Choroid plexus epithelial cell (primary cell): ENCODE results near the gene TMEM250.
A peak's percentile ranks its signal among the peaks of the same experiment; 100 is the strongest.

ENCODE experiments used
- DNase-seq: peaks from one replicate; pipeline ENCODE4 v3.0.0-alpha.2; 2010; ENCODE audit warnings: low read depth
- H3K4me3 ChIP-seq: 2 replicates; pipeline ENCODE4 v1.5.1; 2011; ENCODE audit warnings: low read depth, mild to moderate bottlenecking, control low read depth, low read length, moderate library complexity
- TF ChIP-seq, protein P1 (sequence below): conservative IDR thresholded peaks from 2 replicates; pipeline ENCODE4 v1.5.1; 2011; ENCODE audit warnings: low read depth, mild to moderate bottlenecking, control low read depth, inconsistent platforms, low read length, moderate library complexity

Gene TMEM250

DNA sequence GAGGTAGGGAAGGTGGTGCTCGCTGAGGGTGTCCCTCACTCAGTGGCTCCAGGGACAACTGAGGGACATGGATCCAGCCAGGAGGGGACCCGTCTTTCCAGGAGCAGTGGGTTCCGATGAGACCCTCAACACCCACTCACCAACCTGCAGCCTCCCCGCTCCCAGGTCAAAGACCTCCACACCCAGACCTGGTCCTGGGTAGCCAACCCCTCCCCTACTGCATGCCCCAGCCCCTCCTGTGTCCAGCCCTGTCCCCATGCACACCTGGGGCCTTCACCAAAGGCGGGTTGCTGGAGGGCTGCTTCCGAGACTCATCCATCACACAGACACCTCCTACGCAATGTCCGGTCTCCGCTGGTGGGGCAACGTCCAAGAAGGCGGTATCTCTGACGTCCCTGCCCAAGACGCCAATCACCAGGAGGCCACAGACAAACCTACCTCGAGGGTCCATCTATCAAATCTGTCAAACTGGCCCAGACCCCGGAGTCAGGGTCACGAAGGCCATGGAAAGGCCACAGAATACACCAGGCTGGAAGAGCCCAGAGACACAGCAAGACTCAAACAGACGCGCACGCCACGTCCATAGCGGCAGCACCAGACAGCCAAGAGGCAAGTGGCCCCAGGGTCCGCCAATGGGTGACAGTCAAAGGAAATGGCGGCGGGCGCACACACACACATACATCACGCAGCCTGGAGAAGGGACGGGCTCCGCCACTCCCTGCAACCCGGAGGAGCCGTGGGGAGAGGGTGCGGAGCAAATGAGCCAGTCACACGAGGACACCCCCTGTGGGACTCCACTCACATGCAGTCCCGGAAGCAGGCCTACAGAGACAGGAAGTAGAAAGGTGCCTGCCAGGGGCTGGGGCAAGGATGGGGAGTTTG, 34.4 kb downstream of the TMEM250 start:
- TF ChIP-seq, protein P1, sequence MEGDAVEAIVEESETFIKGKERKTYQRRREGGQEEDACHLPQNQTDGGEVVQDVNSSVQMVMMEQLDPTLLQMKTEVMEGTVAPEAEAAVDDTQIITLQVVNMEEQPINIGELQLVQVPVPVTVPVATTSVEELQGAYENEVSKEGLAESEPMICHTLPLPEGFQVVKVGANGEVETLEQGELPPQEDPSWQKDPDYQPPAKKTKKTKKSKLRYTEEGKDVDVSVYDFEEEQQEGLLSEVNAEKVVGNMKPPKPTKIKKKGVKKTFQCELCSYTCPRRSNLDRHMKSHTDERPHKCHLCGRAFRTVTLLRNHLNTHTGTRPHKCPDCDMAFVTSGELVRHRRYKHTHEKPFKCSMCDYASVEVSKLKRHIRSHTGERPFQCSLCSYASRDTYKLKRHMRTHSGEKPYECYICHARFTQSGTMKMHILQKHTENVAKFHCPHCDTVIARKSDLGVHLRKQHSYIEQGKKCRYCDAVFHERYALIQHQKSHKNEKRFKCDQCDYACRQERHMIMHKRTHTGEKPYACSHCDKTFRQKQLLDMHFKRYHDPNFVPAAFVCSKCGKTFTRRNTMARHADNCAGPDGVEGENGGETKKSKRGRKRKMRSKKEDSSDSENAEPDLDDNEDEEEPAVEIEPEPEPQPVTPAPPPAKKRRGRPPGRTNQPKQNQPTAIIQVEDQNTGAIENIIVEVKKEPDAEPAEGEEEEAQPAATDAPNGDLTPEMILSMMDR = no peak
- DNase-seq = no peak
- H3K4me3 ChIP-seq = no peak overlapping the region

DNA sequence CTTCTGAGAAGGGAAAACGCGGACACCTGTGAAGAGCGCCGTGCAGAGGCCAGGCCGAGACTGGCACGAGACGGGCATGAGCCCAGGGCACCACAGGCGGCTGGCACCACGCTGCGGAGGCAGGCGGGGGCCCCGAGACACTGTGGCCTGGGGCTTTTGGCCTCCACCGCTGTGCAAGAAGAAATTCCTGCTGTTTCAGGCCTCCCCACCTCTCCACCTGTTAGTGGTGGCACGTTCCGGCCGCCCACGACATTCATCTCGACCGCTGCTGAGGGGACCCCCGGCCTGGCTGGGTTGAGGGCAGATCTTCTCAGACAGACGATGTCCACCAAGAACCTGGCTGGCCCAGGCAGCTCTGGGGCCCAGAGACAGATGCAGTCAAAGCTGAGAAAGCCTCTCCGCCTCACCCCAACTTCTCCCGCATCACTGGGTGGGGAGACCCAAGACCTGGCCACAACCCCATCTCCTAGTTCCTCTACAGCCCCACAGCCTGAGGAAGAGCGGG, 35.1 kb downstream of the TMEM250 start:
- no peak for DNase-seq
- no peak overlapping the region for H3K4me3 ChIP-seq
- TF ChIP-seq, protein P1 = no peak

DNA sequence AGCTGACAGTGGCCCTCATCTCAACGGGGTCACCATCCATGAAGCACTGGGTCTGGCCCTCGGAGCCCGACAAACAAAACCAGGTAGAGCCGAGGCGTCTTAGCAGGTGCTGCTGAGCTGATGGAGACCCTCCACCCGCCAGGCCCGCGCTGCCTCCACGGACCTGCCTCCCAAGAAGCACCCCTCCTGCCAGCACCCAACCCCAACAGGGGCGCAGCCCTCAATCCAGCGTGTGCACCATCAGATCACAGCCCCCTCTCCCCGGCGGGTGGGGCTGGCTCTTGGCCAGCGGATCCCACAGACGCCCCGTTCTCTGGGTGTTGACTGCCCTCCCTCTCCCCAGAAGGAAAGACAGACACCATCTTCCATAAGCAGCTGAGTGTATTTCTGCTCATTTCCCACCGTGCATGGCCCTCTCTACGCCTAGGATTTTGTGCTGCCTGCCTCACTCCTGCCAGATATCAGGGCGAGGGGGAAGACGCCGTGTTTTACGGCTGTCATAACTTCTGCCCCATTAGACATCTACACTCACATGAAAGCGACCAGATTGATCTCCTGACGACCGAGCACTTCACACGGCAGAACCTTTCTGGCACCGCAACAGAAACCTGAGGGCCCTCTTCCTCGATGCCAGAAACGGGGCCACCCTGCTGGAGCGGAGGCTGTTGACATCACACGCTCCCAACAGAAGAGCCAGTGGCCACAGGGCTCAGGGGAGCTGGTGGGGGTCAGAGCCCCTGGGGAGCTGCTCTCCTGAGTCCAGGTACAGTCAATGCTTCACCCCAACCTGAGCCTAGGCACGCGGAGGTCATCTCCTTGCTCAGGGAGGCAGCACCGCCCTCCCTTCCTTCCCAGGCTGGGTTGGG, 35.9 kb downstream of the TMEM250 start:
- TF ChIP-seq, protein P1 = no peak
- no peak overlapping the region for H3K4me3 ChIP-seq
- no peak for DNase-seq

DNA sequence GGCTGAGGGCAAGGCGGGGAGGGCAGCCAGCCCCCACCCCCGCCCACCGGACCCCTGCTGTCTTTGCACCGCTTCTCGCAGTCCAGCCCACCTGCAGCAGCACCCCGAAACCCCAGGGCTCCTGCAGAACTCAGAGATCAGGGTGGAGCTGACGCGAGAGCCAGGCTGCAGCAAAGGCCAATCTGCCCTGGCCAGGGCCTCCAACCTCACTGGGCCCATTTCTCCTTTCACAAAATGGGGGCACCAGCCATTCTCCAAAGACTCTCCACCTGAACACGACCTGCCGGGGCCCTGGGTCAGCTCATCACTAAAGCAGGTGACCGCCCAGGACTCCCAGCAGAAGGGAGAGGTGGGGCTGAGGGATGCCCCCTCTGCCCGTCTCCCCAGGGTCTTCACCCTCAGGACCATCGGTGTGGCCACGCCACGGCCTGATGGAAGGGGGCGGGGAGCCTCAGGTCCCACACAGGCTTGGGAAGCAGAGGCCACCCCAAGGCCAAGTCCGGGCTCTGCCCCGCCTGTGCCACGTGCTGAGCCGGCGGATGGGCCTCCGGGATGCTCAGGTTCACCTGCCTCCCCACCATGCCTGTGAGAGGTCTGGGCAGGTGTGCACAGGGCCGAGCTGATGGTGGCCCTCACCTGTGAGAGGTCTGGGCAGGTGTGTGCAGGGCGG, 36.7 kb downstream of the TMEM250 start:
- no peak overlapping the region for H3K4me3 ChIP-seq
- TF ChIP-seq, protein P1 = no peak
- DNase-seq = no peak

DNA sequence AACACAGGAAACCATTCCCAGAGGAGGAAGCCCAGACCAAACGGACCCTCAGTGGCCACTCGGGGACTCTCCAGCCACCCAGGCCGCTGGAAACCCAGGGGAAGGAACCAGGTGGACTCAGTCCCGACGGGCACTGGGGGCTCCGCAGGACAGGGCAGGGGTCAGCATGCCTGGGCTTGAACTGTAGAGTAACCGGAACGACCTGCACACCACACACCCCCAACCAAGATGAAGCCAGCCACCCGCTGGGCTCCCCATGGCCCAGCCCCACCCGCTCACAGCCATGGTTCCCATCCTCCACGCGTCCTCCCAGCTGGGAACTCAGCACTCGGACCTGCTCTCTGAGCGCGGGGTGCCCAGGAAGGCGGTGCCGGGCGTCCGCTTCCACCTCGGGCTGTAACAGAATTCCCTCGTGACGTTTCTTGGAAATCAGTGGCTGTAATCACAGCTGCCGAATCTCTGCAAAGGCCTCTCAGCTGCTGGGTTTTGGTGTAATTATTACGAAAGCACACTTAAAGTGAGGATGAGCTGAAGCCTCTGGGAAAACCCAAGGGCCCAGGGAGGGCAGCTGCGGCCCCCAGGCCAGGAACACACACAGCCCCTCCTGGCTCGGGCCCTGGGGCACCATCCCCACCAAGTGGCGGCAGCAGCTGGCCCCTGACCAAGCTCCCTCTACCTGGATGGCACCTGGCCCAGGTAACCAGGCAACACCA, 37.4 kb downstream of the TMEM250 start:
- DNase-seq = peak; percentile 42
- no peak overlapping the region for H3K4me3 ChIP-seq
- TF ChIP-seq, protein P1 = no peak

DNA sequence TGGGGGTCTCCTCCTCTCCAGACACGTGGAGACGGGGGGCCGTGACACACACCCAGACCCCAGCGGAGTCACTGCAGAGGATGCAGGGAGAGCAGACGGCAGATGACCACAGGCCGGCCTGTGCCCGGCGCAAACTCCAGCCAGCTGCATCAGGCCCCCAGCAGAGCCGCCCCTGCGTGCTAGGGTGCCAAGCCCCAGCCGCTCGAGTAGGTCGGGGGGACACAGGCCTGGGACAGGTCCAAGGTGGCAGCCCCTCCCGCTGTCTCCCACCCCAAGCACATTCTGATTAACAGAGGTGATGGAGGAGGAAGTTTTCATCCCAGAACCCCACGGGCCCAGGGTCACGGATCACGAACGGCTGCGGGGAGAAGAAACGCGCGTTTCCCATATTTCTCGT, 38.0 kb downstream of the TMEM250 start:
- no peak overlapping the region for H3K4me3 ChIP-seq
- DNase-seq = no peak
- TF ChIP-seq, protein P1 = no peak
